NCI-H146 treated with DMSO at 0.1 percent for 48 hours (cell line): ENCODE results near the gene SLC26A9.

Experiments
- DNase-seq: peaks from one replicate; lab custom pipeline; 2025; ENCODE audit not compliant: unreplicated experiment; lab: John Stamatoyannopoulos, UW

SLC26A9 gene, protein sequence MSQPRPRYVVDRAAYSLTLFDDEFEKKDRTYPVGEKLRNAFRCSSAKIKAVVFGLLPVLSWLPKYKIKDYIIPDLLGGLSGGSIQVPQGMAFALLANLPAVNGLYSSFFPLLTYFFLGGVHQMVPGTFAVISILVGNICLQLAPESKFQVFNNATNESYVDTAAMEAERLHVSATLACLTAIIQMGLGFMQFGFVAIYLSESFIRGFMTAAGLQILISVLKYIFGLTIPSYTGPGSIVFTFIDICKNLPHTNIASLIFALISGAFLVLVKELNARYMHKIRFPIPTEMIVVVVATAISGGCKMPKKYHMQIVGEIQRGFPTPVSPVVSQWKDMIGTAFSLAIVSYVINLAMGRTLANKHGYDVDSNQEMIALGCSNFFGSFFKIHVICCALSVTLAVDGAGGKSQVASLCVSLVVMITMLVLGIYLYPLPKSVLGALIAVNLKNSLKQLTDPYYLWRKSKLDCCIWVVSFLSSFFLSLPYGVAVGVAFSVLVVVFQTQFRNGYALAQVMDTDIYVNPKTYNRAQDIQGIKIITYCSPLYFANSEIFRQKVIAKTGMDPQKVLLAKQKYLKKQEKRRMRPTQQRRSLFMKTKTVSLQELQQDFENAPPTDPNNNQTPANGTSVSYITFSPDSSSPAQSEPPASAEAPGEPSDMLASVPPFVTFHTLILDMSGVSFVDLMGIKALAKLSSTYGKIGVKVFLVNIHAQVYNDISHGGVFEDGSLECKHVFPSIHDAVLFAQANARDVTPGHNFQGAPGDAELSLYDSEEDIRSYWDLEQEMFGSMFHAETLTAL

DNA sequence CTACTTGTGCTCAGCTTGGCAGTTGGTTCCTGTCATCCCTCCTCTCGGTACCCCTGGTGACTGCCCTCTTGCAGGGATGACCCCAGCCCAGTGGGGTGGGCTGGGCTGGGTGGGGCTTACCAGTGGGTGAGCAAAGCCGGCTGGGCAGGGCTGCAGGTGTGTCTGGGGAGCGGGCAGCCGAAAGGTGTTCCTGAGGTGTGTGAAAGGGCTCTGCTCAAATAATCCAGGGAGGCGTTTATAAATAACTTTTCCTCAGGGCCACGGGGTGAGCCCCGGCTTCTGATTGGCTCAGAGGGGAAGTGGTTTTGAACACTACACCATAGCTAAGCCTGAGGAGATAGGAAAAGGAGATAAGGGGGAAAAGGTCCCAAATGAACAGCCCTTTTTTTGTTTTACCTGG lies at the start of gene SLC26A9:
SLC26A9 (minus strand) TSS at position 212 of the 400 bp plus-strand sequence. CDS start 7,636 bp downstream, outside the sequence.
- no peak for DNase-seq

DNA sequence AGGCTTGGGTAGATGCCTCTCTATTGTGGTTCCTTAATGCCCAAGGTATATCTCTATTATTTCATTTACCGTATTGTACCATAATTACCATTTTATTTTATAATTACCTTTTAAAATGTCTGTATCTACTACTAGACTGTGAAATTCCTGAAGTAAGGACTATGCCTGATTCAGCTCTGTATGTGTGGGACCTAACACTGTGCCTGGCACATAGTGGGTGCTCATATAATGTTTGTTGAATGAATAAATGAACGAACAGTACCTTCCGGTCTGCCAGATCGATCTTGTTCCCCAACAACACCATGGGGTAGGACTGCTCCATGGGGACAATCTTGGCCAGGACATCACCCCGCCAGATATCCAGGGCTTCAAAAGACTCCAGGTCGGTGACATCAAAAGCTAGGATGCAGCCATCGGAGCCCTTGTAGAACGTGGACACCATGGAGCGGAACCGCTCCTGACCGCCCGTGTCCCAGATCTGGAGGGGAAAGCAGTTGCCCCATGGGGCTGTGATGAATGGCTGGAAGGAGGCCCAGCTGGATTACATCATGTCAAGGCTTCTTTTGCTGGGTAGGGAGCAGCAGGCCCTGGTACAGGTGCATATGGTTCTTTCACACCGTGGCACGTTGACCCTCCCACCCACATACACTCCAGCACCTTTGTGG lies 49.1 kb upstream of the SLC26A9 start:
- no peak for DNase-seq

DNA sequence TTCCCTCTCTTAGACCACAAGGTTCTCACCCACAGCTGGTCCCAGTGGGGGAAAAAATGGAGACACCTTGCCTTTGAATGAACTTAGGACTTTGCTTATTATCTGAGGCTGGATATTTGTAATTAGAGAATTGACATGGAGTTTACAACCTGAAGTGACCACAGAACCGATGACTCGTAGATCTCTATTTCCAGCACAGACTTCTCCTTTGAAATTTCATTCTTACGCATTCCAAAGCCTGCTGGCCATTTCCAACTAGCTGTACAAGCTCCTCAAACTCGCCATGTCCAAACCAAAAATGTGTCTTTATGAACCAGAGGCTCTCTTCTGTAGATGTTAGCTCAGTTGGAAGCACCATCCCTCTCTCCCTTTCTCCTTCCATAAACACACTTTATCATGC lies 48.0 kb upstream of the SLC26A9 start:
- DNase-seq = no peak

DNA sequence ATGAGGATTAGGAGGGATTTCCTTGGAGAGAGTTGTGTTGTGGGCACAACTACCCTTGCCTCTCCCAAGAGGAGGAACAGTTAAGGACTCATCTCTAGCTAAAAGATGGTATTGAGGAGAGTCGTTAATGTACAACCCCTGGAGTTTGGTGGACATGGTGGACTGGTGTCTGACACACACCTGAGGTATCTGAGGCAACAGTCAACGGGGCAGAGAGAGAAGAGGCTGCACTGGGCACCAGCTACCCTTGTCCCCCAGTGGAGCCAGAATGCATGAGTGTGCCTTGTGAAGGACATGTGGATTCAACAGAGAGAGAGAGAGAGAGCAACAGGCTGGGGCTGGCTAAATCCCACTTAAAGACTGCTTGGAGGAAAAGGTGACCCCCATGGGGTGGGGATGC lies 47.0 kb upstream of the SLC26A9 start:
- no peak for DNase-seq

DNA sequence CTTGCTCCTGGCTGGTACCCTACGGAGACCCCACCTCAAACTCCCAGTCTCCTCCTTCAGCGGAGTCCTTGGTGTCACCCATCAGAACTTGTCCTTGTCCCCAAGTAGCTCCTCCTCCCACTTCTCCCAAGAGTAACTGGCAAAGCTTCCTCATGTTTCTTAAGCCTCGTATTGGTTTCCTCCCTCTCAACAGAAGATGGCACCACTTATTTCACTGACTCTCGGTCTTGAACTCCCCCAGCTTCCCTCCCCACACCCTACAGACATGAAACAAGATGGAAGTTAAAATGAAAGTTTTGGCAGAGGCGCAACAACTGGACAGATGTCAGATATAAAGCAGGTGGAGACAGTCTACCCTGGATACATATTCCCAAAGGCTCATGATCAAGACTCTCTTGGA lies 46.5 kb upstream of the SLC26A9 start:
- DNase-seq = no peak

DNA sequence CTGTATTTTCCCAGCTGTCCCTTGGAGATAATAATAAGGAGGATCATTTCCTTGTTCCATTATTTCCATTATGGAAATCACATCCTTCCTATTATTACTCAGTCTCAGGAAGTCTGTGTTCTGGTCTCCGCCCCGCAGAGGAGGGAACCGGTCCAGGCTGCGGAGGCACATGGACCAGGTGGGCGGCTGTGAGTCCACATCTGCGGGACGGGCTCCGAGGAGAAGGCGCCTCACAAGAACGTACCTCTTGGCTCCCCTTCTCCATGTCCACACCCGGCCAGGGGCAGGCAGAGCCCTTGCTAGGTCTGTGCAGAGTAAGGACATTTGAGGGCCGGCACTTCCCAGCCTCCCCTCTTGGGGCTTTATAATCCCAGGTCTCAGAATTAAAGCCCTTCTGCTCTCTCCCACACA lies 45.3 kb upstream of the SLC26A9 start:
- no peak for DNase-seq

DNA sequence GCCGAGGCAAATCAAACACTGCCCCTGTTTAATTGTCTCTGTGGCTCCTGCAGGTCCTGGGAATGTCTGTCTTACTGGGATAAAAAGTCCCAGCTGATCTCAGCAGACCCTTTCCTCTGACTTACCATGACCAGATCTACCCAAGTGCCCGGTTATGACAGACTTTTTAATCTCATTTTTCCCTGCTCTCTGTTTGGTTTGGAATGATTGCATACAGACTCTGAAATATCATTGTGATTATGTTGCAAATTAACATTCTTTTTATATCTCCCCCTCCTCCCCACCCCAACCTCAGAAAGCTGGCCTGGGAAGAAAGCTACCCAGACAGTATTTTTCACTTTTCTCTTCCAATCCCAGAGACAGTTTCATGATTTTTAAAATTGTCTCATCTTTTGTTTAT lies 43.6 kb upstream of the SLC26A9 start:
- DNase-seq = no peak

DNA sequence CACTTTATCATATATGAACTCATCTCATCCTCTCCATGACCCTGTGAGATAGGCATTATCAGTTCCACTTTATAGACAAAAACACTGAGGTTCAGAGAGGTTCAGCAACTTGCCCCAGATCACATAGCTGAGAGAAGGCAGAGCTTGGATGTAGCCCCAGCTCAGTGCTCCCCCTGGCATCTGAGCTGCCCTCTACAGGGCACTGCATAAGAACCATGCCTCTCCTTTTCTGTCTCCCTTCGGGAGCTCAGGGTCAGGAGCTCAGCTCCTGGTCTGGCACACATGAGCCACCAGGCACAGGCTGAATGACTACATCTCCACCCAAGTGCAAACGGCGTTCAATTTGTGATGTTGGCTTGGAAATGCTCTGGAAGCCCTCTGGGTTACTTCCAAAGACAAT lies 43.0 kb upstream of the SLC26A9 start:
- no peak for DNase-seq

DNA sequence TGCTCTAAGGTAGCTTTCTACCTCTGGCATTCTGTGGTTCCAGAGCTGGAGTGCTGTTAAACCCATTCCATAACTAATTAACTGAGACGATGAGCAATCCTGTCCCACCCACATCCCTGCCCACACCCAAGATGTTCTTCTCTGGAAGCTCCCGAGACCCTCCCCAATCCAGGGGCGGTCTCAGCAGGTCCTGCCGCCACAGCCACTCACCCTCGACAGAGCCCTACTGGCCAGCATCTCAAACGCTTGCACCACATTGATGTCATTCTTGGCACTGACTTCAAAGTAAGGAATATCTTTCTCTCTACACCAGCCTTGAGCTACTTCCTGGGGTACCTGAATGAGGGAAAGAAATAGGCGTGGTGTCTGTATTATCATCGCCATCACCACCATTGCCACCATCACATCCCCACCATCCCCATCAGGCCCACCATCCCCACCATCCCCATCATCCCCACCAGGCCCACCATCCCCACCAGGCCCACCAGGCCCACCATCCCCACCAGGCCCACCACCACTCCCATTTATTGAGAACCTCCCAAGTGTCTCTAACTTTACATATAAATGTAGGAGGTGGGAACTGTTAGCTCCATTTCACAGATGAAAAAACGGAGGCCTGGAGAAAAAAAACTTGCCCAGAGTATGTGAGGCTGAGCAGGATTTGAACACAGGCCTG lies 42.2 kb upstream of the SLC26A9 start:
- no peak for DNase-seq

DNA sequence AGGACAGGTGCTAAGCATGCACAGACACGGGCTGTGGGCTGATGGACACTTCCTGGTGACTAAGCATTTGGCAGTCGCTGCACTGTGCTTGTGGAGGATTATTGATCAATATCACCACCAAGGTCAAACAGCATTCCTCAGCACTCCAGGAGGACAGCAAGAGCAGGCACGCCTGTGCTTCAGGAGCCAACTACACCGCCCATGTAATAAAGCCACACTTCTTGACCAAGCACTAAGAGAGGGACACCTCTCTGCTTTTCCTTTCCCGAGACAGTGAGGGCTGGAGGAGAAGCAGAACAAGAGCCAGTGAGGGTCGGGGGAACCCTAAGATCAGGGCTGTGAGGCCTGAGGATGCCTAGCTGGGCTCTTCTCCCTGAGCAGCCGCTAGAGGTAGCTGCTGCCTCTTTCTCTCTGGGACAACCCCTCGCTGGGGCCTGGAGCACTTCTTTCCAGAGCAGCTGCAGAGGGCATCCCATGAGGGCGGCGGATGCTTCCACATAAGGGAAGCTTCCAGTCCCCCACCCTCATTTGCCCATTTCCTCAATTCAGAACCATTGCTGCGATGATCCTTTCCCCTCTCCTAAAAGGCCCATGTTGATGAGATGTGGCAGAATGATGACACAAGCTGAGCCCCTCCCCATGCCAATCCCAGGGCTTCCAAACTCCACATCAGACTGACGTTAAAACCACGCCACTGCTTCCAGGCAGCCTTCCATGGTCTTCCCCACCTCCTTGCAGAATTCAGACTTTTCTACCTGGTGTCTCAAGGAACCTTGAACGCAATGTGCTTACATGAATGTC lies 40.9 kb upstream of the SLC26A9 start:
- DNase-seq = no peak

DNA sequence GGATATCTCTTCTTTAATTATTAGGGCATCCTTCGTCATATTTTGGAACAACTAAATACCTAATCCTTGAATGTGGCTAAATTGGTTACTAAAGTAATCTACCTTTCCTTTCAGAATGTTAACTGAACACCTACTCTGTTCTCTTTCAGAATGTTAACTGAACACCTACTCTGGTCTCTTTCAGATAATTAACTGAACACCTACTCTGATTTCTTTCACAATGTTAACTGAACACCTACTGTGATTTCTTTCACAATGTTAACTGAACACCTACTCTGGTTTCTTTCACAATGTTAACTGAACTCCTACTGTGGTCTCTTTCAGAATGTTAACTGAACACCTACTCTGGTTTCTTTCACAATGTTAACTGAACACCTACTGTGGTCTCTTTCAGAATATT lies 38.0 kb upstream of the SLC26A9 start:
- no peak for DNase-seq

DNA sequence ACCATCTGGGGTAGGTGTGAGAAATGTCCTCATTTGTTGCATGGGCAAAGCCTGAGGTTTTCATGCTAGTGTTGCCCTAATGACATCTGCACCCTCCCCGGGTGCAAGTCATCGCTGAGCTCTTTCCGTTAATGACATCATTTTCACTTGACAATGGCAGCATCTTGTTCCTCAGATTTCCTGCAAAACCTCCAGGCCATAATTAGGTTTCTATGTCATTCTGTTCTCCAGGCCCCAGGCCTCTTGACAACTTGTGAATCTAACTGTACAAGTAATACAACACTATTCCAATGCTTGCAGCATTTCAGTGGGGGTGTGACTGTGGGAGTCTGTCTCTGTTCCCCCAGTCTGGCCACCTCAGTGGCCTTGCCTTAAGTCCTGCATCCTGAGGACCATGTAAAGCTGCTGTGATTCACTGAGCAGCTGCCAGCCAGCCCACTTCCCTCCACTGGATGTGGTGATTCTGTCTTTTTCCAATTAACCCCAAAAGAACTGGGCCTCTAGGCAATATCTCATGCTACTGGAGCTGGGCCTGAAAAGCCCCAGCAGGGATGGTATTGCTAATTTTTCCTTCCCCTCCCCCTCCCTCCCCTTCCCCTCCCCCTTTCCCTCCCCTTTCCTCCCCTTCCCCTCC lies 37.1 kb upstream of the SLC26A9 start:
- DNase-seq = no peak

DNA sequence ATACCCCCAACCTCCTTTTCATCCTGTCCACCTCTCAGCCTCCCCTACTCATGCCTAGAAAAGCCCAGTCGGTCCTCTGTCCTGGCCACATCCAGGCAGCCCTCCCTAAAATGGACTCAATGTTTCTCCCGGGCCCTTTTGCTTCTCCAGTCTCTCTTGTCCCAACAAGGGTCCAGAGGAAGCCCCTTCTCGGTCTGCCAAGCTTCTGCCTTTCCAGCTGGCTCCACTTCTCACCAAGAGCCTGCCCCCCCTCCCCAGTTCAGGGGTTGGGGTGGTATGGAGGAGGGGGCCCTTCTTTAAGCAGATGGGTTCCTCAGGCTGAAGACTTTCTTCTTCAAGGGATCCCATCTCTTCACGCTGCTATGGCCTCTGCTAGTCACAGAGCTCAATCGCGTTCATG lies 36.0 kb upstream of the SLC26A9 start:
- no peak for DNase-seq

DNA sequence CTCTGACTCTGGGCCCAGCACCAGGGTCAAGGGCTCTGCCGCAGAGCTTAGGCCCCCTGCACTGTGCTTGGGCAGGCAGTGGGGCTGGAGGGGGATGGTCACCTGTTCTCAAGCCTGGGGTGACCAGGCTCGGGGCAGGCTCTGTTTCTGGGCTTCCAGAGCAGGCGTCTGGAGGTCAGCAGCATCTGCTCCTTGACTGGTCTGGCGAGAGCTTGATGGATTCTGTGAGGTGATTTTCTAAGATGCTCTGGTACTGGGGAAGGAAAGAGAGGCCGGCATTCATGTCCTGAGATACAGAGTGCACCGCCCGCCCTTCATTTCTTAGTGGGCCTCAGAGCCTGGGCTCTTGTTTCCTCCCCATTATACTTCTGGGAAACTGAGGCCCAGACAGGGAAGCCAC lies 35.4 kb upstream of the SLC26A9 start:
- DNase-seq = no peak

DNA sequence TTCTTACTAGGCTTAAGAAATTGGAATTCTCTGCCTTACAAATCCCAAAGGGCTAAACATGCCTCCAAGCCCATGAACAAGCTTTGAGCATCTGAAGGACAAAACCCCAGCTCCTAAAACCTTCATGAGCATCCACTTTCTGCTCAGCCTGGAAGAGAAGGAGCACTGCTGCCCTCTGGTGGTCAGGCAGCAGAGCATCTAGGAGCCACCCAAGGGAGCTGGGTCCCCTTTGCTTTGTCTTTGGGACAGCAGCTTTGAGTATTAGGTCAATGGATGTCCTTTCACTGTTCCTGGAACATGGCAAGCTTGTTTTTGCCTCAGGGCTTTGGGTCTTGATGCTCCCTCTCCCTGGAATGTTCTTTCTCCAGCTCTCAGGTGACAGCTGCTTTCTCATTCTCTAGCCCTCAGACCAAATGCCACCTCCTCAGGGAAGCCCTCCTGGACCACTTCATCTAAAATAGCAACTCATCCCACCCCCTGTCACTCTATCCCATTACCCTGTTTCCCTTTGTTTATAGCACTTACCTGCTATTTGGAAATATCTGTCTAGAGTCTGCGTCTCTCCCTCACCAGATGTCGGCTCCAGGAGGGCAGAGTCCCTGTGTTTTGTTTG lies 34.3 kb upstream of the SLC26A9 start:
- DNase-seq = peak; percentile 66

DNA sequence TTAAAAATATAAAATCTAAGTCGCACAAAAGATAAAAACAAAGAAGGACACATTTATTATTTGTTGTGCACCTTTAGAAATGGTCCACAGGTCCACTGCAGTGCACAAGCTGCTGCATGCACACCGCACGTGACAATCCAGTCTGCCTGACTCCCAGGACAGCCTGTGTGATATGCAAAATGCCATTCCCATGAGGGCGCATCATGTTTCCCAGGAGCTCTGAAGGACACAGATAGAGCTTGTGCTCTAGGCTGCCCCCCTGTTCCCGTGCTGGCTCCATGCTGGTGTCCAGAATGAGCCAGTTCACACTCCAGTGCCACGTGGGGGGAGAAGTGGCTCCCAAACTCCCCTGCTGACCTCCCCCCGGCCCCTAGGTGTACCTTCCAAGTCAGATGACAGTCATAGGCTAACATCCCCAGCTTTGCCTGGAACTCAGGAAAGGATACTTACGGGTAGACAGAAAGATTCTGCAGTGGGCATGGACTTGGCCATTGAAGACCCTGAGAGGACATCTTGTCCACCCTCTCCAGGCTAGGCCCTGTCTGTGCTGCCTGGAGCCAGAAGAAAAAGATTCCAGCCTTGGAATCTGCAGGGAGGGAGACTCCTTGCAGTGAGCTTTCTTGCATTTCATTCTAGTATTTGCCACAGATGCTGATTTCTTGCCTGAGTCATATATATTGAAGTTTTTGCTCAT lies 33.6 kb upstream of the SLC26A9 start:
- no peak for DNase-seq

DNA sequence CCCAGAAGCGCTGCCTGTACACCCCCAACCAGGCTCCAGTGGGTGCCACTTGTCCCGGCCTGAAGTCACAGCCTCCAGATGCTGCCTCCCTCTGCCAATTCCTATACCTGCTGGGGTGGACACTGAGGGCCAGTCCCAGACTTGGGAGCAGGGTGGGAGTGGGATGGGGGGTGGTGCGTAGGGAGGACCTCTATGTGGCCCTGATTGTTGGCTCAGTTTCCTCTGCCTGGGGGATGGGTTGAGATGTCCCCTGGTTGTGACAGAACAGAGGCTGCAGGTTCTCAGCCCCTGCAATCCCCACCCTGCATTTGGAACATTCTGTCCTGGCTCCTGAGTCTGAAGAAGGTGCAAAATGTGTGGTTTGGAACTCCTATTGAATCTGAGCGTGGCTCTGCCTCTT lies 32.8 kb upstream of the SLC26A9 start:
- no peak for DNase-seq

DNA sequence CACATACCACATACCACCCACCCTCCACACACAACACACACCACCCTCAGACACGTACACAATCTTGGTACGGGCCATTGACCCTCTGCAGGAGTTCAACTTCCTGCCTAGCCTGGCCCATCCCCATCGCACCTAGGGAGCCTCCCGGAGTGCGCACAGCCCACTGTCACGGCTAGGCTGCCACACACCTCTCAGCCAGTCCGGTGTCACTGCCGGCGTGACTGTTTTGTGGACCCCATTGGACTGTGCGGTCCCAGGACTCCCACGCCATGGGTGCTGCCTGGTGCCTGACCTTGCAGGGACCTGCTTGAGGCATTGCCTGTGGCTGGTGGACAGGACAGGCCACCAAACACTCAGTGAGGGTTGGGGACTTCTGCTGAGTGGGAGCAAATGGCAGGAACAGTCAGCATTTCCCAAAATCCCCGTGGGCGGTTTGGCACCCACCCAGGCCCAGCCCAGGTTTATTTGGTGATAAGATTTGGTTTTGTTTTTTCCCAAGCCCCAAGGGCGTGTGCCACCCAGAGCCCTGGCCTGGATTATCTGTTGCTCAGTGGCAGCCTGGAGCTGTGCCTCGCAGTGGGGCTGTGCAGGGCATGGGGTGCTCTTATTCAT lies 32.2 kb upstream of the SLC26A9 start:
- DNase-seq = no peak

DNA sequence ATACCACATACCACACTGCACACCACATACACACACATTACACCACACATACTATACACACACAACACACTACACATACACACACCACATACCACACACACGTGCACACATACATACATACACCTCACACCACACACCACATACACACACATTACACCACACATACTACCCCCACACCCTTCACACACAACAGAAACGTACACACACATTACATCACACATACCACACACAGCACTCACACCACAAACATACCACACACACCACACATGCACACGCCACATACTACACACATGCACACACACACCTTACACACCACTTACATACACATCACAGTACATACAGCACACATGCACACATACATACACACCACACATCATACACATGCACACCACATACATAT lies 31.5 kb upstream of the SLC26A9 start:
- DNase-seq = no peak
